ENCODE results near the gene HTR7.
"Not testable (repeated sequence)": the region's sequence is repeated elsewhere in the genome, so short reads cannot be mapped to it uniquely, and the experiment has no call there.

The HTR7 gene

DNA sequence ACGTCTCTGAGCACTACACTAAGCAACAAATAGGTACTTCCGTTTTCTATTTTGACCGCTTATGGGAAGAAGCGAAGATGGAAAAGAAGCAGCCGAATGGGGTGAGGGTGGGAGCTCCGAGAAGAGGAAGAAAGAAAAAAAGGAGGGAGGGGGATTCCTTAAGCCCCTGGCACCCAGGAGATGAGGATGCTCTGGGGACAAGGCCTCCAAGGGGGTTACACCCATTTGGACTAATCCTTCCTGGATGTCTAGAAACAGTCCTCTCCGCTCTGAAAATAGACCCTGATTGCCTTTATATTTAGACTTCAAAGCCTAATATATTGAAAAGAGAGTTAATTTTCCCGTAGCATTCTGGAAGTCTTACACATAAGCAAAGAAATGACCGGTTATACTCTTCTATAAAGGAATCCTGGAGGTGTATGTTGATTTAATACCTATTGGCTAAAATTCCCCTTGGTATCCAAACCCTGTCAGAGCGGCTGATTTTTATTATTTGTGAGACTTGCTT lies 676 bp upstream of the HTR7 start:
- DNase-seq (ENCODE audit: low read depth in 1 of 2, low spot score in 1 of 2), result no peak

DNA sequence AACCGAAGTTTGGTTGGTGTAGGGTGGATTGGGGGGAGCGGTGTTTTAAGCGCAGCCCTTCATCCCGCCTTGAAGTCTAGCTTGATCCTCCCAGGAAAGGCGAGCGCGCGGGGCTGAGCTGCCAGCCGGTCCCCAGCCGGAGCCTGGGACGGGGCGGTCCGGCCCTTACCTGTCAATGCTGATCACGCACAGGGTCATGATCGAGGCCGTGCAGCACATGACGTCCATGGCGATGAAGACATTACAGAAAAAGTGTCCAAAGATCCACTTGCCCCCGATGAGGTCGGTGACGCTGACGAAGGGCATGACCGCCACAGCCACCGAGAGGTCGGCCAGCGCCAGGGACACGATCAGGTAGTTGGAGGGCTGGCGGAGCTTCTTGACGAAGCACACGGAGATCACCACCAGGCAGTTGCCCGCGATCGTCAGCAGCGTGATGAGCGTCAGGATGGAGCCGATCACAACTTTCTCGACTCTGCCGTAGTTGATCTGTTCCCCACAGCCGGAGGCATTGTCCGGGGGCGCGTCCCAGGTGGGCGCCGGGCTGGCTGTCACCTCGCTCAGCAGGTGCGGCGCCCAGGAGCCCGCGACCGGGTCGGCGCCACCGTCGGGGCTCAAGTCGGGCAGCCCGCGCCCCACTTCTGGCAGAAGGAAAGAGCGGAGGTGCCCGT lies 740 bp downstream of the HTR7 start:
- no peak for DNase-seq (ENCODE audit: low read depth in 1 of 2, low spot score in 1 of 2)

DNA sequence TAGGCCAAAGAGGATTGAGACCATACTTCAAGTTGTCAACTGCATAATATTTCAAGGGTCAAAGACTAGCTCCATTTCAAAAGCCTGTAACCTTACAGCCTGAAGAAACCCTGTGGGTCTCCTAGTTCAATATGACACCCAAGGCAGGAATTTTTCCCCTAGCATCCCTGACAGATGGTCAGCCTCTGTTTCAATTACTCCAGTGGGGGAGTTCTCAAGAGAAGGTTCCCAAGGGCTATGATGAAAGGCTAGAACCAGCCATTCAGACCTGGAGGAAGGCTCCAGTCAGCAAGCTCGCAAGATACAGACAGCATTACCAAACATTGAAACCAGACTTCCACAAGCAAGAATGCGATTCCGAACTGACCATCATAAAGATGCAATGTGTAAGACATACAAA lies 1.6 kb downstream of the HTR7 start:
- DNase-seq (ENCODE audit: low read depth in 1 of 2, low spot score in 1 of 2), result no peak

DNA sequence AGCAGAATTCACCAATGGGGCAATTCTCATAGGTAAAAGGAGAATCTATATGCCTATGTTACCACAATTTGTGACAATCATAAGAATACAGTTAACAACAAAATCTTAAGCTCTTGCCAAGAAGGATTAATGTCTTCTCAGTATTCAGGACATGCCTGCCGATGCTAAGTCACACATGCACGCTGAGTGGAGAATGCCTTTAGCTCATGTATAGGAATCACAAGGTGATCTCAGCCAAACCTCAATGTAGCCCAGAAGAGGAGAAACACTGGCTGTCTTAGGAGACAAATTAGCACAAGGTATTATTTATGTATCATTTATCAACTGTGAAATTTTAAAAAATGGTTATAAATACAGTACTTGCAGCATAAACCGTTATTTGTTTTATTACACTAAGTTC lies 2.7 kb downstream of the HTR7 start:
- no peak for DNase-seq (ENCODE audit: low read depth in 1 of 2, low spot score in 1 of 2)

DNA sequence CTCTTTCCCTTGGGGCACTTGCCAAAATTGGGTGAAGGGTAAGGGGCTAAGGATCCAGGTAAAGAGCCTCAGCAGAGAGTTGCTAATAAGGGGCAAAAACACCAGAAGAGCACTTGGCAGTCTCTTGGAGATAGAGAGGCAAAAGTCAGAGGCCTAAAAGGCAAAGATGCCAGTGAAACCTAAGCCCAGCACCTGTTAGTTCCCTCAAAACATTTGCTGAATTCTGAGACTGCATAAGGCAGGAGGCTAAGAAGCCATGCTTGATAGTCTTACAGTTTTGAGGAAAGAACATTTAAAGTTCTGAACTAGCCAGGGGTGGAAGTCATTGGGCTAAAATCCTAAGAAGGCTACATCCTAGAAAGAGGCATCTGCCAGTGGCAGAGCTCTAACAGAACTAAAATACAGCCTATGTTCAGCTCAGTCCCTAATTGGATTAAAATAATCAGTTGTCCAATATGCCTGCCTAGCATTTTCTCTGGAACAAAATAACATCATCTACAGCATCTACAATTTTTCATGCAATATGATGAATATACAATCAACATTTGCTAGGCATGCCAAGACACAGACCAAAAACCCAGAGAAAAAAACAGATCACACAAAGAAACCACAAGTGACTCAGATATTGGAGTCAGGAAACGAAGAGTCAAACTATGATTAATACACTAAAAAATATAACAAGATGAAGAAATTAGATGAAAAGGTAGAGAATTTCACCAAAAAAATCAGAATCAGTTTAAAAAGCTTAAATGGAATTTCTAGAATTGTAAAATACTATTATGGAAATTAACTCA lies 7.7 kb downstream of the HTR7 start:
- no peak for DNase-seq (ENCODE audit: low read depth in 1 of 2, low spot score in 1 of 2)

DNA sequence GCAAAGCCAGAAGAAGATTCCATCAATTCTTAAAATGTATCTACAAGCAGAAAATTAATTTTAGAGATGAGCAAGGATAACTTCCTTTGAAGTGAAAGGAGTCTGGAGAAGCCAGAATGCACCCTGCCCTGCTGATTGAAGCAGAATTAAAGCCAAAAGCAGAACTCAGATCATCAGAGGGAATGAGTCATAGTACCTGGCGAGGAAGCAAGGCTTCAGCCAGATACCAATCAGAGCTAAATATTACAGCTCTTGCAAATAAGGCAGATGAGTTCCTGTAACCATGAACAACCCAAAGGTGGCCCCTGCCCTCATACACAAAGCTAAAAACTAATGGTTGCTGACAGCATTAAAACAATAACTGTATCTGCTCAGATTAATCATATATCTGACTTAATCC lies 10.4 kb downstream of the HTR7 start:
- DNase-seq (ENCODE audit: low read depth in 1 of 2, low spot score in 1 of 2), result no peak

DNA sequence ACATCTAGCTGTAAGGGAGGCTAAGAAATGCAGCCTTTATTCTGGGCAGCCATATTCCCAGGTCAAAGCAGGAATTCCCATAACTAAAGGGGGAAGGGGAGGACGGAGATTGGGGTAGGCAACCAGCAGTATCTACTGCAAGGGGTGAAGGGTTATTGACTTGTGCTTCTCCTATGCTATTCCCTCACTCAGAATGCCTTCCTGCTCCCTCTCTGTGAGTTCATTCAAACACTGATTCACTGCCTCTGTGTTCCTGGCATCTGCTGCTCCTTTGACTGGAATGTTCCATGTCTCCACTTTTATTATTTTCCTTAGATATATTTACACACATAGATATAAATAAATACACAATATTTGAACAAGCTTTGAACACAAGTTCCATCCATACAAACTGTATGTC lies 11.1 kb downstream of the HTR7 start:
- no peak for DNase-seq (ENCODE audit: low read depth in 1 of 2, low spot score in 1 of 2)

DNA sequence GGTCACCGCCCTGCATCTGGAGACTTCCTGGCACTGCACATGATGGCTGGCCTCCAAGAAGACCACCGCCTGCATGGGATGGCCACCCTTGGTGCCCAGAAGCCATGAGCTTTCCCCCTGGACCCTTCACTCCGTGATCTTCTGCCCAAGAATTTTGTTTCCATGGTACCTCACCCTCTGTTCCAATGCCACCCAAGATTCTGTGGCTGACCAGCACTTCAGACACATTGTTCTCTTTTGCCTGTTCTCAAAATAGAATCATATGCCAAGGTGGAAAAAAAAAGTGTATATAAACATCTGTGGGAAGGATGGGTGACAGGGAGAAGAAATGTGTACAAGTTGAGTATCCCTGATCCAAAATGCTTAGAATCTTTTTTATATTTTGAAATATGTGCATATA lies 12.1 kb downstream of the HTR7 start:
- no peak for DNase-seq (ENCODE audit: low read depth in 1 of 2, low spot score in 1 of 2)

DNA sequence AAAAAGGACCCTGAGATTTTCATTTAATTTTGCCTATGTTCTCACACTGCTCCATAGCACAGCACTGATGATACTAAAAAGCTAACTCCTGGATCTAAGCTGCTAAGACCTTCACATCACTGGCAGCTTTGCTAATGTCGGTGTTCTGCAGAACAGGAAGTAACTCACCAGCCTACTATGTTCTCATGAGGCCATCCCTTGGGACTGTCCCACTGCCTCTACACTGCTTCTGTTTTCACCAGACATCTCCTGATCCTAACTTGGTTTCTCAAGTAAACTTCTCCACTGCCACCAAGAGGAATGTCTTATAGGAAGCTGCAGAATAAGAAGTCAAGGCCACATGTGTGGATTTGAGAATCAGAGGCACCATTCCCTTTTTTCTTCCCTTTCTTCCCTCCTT lies 15.1 kb downstream of the HTR7 start:
- no peak for DNase-seq (ENCODE audit: low read depth in 1 of 2, low spot score in 1 of 2)

DNA sequence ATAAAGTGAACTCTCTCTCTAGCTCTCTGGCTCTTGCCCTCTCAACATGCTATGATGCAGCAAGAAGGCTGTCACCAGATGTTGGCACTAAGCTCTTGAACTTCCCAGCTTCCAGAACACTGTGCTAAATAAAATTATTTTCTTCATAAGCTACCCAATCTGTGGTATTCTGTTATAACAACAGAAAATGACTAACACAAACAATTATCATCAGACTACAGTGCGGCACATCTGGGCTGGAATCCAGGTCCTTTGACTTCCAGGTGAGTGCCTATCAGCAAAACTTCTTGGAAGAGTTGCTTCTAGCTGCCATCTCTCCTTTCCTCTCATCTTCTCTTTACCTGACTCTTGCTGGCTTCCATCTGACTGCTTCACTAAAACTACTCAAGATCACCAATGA lies 20.4 kb downstream of the HTR7 start:
- DNase-seq (ENCODE audit: low read depth in 1 of 2, low spot score in 1 of 2), result no peak

DNA sequence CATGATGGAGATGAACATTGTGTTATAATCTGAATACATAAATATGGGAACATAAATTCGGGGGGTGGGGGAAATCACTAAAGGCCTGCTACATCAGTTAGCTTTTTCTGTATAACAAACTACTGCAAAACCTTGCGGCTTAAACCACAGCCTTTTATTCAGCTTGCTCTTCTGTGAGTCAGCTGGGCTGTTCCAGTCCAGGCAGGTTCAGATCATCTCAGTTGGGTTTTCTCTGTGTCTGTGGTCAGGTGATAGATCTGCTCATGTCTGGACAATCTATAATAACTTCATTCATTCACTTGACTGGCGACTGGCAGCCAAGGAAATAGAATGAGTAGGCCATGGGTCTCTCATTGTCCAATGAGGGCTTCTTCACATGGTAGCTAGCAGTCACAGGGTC lies 23.5 kb downstream of the HTR7 start:
- no peak for DNase-seq (ENCODE audit: low read depth in 1 of 2, low spot score in 1 of 2)

DNA sequence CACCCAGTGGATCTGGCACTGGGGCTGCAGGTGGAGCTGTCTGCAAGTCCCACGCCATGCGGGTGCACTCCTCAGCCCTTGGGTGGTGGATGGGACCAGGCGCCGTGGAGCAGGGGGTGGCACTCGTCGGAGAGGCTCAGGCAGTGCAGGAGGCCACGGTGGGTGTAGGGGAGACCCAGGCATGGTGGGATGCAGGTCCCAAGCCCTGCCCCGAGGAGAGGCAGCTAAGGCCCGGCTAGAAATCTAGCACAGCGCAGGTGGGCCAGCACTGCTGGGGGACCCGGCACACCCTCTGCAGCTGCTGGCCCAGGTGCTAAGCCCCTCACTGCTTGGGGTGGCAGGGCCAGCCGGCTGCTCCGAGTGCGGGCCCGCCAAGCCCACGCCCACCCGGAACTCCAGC lies 25.7 kb downstream of the HTR7 start:
- no peak for DNase-seq (ENCODE audit: low read depth in 1 of 2, low spot score in 1 of 2)

DNA sequence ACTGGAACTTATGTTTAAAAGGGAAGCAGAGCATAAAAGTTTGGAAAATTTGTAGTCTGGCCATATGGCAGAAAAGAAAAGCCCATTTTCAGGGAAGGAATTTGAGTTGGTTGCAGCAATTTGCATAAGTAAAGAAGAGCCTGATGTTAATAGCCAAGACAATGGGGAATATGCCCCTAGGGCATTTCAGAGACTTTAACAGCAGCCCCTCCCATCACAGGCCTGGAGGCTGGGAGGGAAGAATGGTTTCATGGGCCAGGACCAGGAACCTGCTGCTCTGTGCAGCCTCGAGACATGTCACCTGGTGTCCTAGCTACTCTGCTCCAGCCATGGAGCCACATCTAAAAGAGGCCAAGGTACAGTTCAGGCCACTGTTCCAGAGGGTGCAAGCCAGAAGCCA lies 35.3 kb downstream of the HTR7 start:
- DNase-seq (ENCODE audit: low read depth in 1 of 2, low spot score in 1 of 2), result no peak

DNA sequence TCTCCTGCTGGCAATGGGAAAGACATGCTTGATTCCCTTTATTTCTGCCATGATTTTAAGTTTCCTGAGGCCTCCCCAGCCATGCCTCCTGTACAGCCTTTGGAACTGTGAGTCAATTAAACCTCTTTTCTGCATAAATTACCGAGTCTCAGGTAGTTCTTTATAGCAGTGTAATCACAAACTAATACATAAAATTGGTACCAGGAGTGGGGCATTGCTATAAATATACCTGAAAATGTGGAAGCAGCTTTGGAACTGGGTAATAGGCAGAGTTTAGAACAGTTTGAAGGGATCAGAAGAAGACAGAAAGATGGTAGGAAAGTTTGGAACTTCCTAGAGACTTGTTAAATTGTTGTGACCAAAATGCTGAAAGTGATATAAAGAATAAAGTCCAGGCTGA lies 36.0 kb downstream of the HTR7 start:
- not testable (repeated sequence) for DNase-seq (ENCODE audit: low read depth in 1 of 2, low spot score in 1 of 2)

DNA sequence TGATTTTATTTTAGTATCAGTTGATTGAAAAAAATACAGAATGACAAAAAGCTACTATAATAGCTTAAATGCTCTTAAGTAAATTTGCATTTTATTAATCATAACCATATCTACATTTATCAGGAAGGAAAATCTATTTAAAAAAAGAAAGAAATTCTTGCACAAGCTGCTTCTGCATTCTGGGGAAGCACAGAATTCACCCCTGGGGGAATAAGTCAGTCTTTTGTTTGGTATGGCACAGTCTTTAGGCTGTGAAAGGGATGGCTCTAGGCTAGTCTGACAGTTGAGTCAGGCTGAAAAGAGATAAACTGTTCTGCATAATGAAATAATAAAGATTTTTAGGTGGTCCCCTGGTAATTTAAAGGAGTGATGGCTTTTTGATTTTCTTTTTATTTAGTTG lies 37.9 kb downstream of the HTR7 start:
- DNase-seq (ENCODE audit: low read depth in 1 of 2, low spot score in 1 of 2), result no peak

DNA sequence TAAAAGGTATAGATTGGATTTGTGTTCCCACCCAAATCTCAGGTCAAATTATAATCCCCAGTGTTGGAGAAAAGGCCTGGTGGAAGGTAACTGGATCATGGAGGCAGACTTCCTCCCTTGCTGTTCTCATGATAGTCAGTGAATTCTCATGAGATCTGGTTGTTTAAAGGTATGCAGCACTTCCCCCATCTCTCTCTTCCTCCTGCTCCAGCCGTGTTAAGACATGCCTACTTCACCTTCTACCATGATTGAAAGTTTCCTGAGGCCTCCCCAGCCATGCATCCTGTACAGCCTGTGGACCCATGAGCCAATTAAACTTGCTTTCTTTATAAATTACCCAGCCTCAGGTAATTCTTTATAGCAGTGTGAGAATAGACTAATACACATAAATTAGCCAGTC lies 39.1 kb downstream of the HTR7 start:
- no peak for DNase-seq (ENCODE audit: low read depth in 1 of 2, low spot score in 1 of 2)

DNA sequence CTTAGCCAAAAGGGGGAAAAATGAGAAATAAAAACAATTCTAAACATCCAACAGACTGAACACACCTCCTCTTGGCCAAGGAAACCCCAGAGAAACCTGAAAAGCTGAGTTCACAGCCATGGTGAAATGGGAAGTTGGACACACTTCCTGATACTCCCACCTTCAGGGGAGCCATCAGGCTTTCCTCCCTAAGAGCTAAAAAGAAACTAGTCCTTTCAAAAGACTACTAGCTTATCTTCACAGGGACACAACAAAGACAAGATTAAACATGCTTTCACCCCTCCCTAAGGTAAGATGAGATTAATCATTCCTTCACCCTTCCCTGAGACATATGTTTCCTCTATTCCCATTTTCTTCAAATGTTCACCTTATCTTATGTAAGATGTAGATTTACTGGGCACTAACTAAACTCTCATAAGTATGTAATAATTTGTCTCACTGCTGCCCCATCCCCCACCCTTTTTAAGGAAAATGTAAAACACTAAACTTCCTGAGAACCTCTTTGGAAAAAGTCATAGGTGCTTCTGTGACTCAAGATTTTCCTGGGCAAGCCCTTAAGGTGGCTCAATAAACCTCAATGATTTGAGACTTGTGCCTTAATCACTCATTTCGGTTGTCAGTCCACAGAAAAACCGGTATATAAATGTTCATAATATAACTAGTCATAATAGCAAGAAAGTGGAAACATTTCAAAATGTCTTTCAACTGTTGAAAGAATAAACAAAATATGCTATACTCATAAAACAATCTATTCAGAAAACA lies 40.5 kb downstream of the HTR7 start:
- DNase-seq (ENCODE audit: low read depth in 1 of 2, low spot score in 1 of 2), result no peak

DNA sequence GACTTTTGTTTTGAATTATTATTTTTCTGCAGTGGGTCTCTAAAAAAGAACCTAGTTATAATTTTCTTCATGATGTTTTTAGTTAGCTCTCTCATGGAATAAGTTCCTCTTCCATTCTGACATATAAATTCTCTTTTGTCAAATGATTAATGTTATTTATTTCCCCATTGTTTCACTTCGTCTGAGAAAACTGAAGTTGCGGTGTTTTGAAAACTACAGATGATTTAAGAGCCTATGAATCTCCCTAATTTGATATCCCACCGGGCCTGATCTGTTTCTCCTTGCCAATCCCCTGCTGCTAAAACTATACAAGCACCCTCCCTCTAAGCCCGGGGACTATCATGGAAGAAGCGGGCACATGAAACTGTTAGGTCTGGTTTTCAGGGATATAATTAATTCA lies 41.4 kb downstream of the HTR7 start:
- no peak for DNase-seq (ENCODE audit: low read depth in 1 of 2, low spot score in 1 of 2)

DNA sequence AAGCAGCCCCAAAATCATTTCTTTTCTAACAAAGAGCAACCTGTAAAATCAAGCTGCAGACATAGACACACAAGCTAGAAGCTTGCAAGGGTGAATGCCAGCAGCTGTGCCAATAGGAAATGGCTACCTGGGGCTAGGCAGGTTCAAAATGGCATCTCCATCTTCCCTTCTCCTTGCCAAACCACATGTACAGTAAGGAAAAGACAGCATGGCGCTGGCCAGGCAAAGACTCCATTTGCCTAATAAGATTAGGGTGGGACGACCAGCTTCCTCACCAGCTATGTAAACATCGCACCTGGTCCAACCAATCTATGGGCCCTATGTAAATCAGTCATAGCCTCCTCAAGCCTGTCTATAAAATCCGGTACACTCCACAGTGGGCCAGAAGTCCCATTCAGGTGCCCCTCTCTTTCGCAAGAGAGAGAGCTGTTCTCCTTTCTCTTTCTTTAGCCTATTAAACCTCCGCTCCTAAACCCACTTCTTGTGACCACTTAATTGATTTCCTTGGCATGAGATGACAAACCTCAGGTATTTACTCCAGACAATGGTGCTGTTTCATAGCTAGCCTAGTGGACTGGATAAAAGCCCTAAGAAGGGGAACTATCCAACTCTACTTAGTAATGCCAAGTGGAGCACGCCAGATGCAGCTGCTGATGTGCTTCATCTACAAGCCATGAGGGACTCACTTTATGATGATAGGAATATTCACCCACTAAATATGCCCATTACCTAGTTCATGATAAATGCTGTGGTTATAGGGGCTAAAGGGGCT lies 44.1 kb downstream of the HTR7 start:
- no peak for DNase-seq (ENCODE audit: low read depth in 1 of 2, low spot score in 1 of 2)

DNA sequence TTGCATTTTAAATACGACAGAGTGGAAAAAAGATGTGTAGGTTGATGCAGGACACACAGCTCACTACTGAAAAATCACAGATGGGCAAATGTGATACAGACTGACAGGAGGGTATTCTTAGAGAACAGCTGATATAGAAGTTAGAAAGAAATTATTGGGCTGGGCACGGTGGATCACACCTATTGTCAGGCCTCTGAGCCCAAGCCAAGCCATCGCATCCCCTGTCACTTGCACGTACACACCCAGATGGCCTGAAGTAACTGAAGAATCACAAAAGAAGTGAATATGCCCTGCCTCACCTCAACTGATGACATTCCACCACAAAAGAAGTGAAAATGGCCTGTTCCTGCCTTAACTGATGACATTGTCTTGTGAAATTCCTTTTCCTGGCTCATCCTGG lies 50.7 kb downstream of the HTR7 start:
- not testable (repeated sequence) for DNase-seq (ENCODE audit: low read depth in 1 of 2, low spot score in 1 of 2)

DNA sequence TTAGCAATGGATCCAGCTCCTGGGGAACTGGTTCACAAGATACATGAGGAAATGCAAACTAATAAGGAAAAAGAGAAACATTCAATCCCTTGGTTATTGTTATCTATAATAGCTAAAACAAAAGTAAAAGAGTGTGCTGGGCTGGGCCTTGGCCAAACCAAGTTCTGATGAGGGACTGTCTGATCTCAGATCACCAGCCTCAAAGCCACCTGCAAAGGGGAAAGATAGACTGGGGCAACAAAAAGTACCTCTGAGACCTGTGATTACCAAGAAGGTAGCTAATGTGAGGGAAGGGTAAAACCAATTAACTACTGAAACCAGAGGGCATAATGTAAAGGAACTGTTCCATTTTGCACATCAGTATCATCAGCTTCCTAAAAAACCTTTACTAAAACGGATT lies 51.2 kb downstream of the HTR7 start:
- no peak for DNase-seq (ENCODE audit: low read depth in 1 of 2, low spot score in 1 of 2)

All from activated T-helper 1 cell treated with anti-CD3 and anti-CD28 coated beads, Interleukin-2, amount 50 U/mL, for 16 hours (primary cell).